Stomach (tissue), 9 donors: ENCODE measurements around the gene SLC35E3. TPM values are rescaled to one million over a fixed set of nuclear protein-coding genes. Genes with fewer than 3 reads are reported as not detected.

ENCODE experiments used
- DNase-seq, 2 donors: peaks; one replicate each; pipeline versions ENCODE4 v3.0.0 to v3.0.0-alpha.2; 2013 to 2019
- H3K27ac ChIP-seq, 5 donors: fragments of 200-600 bp in 4 of 5; sonication (generic) in 4 of 5; one replicate each; pipeline ENCODE4 v1.5.1; 2013 to 2019; ENCODE audit warnings: mild to moderate bottlenecking in 1 of 5, moderate library complexity in 1 of 5
- H3K27me3 ChIP-seq, 3 donors: fragments of 200-600 bp; sonication (generic); one replicate each; pipeline ENCODE4 v1.5.1; 2017 to 2019; ENCODE audit warnings: mixed run types in 1 of 3
- H3K36me3 ChIP-seq, 4 donors: fragments of 200-600 bp; sonication (generic); 1 replicate in 3 of 4; 2 replicates in 1 of 4; pipeline ENCODE4 v1.5.1; 2016 to 2019
- H3K4me1 ChIP-seq, 4 donors: fragments of 200-600 bp; sonication (generic); one replicate each; pipeline ENCODE4 v1.5.1; 2016 to 2019
- H3K4me3 ChIP-seq, 4 donors: fragments of 200-600 bp; sonication (generic) in 3 of 4; one replicate each; pipeline ENCODE4 v1.5.1; 2016 to 2019; ENCODE audit warnings: mild to moderate bottlenecking in 1 of 4
- H3K9me3 ChIP-seq, 4 donors: fragments of 200-600 bp; sonication (generic); one replicate each; pipeline ENCODE4 v1.5.1; 2016 to 2019
- EP300 ChIP-seq: sonication (generic); formaldehyde crosslinking; IDR thresholded peaks from one replicate; pipeline ENCODE4 v1.6.1; 2017; ENCODE audit warnings: antibody characterized with exemption
- POLR2A ChIP-seq, 4 donors: fragments of 450-650 bp; IDR thresholded peaks; one replicate each; pipeline ENCODE4 v1.6.1; 2016; ENCODE audit warnings: antibody characterized with exemption in 4 of 4, control low read depth in 2 of 4, mild to moderate bottlenecking in 1 of 4, moderate library complexity in 1 of 4
- POLR2AphosphoS5 ChIP-seq, 3 donors: sonication (generic); formaldehyde crosslinking; IDR thresholded peaks; one replicate each; pipeline ENCODE4 v1.6.1; 2016; ENCODE audit warnings: antibody characterized with exemption in 3 of 3
- WGBS, 5 donors: extraction: QIAGEN DNeasy Blood & Tissue Kit in 3 of 5; methylation state at CpG; one replicate each; pipeline versions ENCODE4 v1.1.5 to v1.1.7; 2013 to 2018; 5-methylcytosine and 5-hydroxymethylcytosine counted together
- intact Hi-C: fragments of 100-400 bp; cut with DNase I; formaldehyde crosslinking; loops from one replicate; pipeline ENCODE4 v1.15.1; 2023; ENCODE audit warnings: low total_unique reads
- polyA plus RNA-seq, 3 donors: library from polyadenylated mRNA; stranded (reverse); fragments of 200-250 nt; gene quantifications; one replicate each; pipeline ENCODE4 v1.2.3, GENCODE V29; 2013
- total RNA-seq, 5 donors: library from RNA; depleted of rRNA; stranded (reverse); fragments of >200 nt; gene quantifications; one replicate each; pipeline versions ENCODE4 v1.1.0 to v1.2.3, GENCODE V29; 2014 to 2016
- TF ChIP-seq, protein P1 (sequence below), 7 experiments: fragments of 450-650 bp in 4 of 7; fragments of 200-600 bp in 3 of 7; sonication (generic) in 3 of 7; IDR thresholded peaks; one replicate each; pipeline ENCODE4 v1.5.1; 2016 to 2019; ENCODE audit warnings: antibody characterized with exemption in 7 of 7, control low read depth in 2 of 7, mild to moderate bottlenecking in 1 of 7
- donor health status: healthy with polysubstance abuse.
- donor health status: Bipolar disorder and iron deficiency.
- donor health status: healthy.

Gene SLC35E3
- total and polyA plus RNA-seq, 8 donors, result under 0.01 to 5.9 (median 1.9) TPM

DNA sequence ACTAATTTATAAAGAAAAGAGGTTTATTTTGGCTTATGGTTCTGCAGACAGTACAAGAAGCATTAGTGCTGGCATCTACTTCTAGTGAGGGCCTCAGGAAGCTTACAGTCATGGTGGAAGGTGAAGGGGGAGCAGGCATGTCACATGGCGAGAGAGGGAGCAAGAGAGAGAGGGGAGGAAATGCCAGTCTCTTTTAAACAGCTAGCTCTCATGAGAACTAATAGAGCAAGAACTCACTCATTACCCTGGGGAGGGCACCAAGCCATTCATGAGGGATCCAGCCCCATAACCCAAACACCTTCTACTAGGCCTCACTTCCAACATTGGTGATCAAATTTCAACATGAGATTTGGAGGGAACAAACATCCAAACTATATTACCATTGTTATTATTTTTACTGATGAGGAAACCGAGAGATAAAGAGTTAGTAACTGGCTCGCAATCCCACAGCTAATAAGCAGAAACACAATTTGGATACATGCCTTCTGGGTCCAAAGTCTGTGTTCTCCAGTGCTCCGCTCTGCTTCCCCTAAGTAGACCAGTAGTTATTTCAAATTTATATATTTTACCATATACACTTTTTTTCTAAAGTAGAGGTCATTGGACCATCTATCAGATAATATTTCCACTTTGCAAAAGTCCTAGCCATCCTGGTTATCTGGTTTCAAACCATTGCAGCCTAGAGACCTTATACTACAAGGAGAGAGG lies 9.7 kb downstream of the SLC35E3 start:
- Histone ChIP-seq H3K9me3 (no peaks in the 10 kb centered on the region), H3K4me1 (no peaks in the 10 kb centered on the region), H3K4me3 (no peak overlapping the region), H3K27me3 (no peaks in the 10 kb centered on the region), H3K36me3 (peaks cover 19 to 87% (median 71%) of the 10 kb centered on the region in 4 donors), H3K27ac (no peak overlapping the region)
- TF ChIP-seq POLR2AphosphoS5 (IDR thresholded peaks at IDR 0.05), result no peak
- TF ChIP-seq, protein P1, sequence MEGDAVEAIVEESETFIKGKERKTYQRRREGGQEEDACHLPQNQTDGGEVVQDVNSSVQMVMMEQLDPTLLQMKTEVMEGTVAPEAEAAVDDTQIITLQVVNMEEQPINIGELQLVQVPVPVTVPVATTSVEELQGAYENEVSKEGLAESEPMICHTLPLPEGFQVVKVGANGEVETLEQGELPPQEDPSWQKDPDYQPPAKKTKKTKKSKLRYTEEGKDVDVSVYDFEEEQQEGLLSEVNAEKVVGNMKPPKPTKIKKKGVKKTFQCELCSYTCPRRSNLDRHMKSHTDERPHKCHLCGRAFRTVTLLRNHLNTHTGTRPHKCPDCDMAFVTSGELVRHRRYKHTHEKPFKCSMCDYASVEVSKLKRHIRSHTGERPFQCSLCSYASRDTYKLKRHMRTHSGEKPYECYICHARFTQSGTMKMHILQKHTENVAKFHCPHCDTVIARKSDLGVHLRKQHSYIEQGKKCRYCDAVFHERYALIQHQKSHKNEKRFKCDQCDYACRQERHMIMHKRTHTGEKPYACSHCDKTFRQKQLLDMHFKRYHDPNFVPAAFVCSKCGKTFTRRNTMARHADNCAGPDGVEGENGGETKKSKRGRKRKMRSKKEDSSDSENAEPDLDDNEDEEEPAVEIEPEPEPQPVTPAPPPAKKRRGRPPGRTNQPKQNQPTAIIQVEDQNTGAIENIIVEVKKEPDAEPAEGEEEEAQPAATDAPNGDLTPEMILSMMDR (IDR thresholded peaks at IDR 0.05), result no peak
- TF ChIP-seq EP300, result no peak
- no peak for TF ChIP-seq POLR2A (IDR thresholded peaks at IDR 0.05)
- 75 to 96% (median 95%) methylated on average over 4 of the region's 4 CpGs for WGBS, 5 donors
- no peak for DNase-seq
- intact Hi-C loops, result no loop called here

DNA sequence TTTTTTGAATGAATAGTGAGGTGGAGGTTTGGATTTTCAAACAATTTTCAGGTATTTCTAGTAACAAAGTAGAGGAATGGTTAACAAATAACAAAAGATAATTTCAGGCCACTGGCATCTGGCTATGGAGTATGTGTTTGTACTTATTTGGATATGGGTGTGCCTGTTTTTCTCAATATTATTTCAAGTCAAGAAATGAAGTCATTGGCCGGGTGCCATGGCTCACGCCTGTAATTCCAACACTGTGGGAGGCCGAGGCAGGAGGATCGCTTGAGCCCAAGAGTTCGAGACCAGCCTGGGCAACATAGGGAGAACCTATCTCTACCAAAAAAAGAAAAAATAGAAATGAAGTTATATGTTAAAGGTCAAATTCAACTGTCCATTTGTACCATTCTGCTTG lies 13.9 kb downstream of the SLC35E3 start:
- WGBS, 5 donors, result 87 to 94% (median 93%) methylated on average over 5 of the region's 5 CpGs
- intact Hi-C loops, result no loop called here

DNA sequence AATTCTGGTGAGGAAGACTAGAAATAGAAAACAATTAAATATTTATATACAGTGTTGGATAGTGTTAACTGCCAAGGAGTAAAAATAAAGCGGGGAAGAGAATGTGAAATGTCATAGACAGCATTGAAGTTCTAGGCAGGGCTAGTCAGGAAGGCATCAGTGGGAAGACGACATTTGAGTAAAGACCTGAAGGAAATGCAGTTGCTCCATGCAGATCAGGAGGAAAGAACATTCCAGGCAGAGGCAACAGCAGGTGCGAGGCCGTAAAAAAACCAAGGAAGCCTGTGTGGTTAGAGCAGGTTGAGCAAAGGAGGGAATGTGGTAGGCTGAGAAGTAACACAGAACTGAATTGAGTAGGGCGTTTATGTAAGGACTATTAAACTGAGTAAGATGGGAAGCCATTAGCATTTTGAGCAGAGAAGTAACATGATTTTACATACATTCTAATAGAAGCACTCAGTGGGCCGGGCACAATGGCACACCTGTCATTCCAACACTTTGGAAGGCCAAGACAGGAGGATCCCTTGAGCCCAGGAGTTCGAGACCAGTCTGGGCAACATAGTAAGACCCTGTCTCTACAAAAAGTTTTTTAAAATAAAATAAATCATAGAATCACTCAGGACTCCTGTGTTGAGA lies 14.9 kb downstream of the SLC35E3 start:
- H3K27ac ChIP-seq, result no peak overlapping the region
- intact Hi-C loops, result no loop called here
- WGBS, 5 donors, result 95 to 98% (median 97%) methylated on average over 7 of the region's 7 CpGs
- TF ChIP-seq, protein P1 (IDR thresholded peaks at IDR 0.05), result no peak
- TF ChIP-seq POLR2A (IDR thresholded peaks at IDR 0.05), result no peak
- TF ChIP-seq EP300, result no peak
- no peak for TF ChIP-seq POLR2AphosphoS5 (IDR thresholded peaks at IDR 0.05)
- peaks cover 5 to 90% (median 77%) of the 10 kb centered on the region in 4 donors for H3K36me3 ChIP-seq
- H3K4me1 ChIP-seq, result no peaks in the 10 kb centered on the region
- no peak for DNase-seq
- no peaks in the 10 kb centered on the region for H3K27me3 ChIP-seq
- H3K9me3 ChIP-seq, result no peaks in the 10 kb centered on the region
- no peak overlapping the region for H3K4me3 ChIP-seq

More for the DNA sequence above, 13.9 kb downstream of the SLC35E3 start:
- Histone ChIP-seq H3K4me1 (no peaks in the 10 kb centered on the region), H3K9me3 (no peaks in the 10 kb centered on the region), H3K36me3 (peaks cover 14 to 94% (median 82%) of the 10 kb centered on the region in 4 donors), H3K4me3 (no peak overlapping the region), H3K27me3 (no peaks in the 10 kb centered on the region), H3K27ac (no peak overlapping the region)
- DNase-seq, result no peak
- TF ChIP-seq POLR2A (IDR thresholded peaks at IDR 0.05), result no peak
- no peak for TF ChIP-seq POLR2AphosphoS5 (IDR thresholded peaks at IDR 0.05)

DNA sequence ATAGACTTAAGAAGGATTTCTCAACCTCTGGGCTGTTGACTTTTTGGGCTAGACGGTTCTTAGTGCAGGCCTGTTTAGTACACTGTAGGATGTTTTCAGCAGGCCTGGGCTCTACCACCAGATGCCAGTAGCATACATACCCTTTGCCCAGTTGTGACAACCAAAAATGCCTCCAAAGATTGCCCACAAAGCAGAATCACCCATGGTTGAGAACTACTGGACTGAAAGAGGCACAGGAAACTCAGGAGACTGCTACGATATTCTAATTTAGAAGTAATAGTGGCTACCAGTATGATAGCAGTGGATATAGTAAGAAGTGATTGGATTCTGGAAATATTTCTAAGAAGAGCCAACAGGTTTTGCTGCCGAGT lies 15.5 kb downstream of the SLC35E3 start:
- 84 to 97% (median 94%) methylated on average over 3 of the region's 3 CpGs for WGBS, 5 donors
- H3K4me1 ChIP-seq, result no peaks in the 10 kb centered on the region
- peaks cover 5 to 90% (median 77%) of the 10 kb centered on the region in 4 donors for H3K36me3 ChIP-seq
- TF ChIP-seq, protein P1 (IDR thresholded peaks at IDR 0.05), result no peak
- H3K9me3 ChIP-seq, result no peaks in the 10 kb centered on the region
- no peak overlapping the region for H3K27ac ChIP-seq
- no peak for DNase-seq
- no peak overlapping the region for H3K4me3 ChIP-seq
- H3K27me3 ChIP-seq, result no peaks in the 10 kb centered on the region
- intact Hi-C loops, result no loop called here
